H1 (cell line): ENCODE data around the gene RAD23A. TPM values are rescaled to one million over a fixed set of nuclear protein-coding genes. Genes with fewer than 3 reads are reported as not detected.

Experiments used
- CTCF ChIA-PET: fragments of 300-600 bp; sonication (Branson Sonifier 250); formaldehyde crosslinking; loops from one replicate; lab custom pipeline; 2021; ENCODE audit not compliant: partially characterized antibody; lab: Charles Lee
- POLR2A ChIA-PET: fragments of 300-600 bp; sonication (Branson Sonifier 250); formaldehyde crosslinking; loops from one replicate; lab custom pipeline; 2021; ENCODE audit warnings: inconsistent platforms; ENCODE audit not compliant: partially characterized antibody; lab: Charles Lee
- DNase-seq, 2 experiments: peaks; one replicate each; pipeline versions ENCODE4 v3.0.0 to v3.0.0-alpha.2; 2010 to 2022; ENCODE audit warnings: low spot score in 2 of 2, low read depth in 1 of 2, mixed read lengths in 1 of 2
- FAIRE-seq: peaks from 2 replicates; lab custom pipeline; 2011; peaks lifted over from hg19 to GRCh38; lab: Jason Lieb, UNC
- H2AFZ ChIP-seq: 2 replicates; pipeline ENCODE4 v1.8.1; 2012; ENCODE audit warnings: low read length, inconsistent platforms
- H2AK5ac ChIP-seq: 2 replicates; pipeline ENCODE4 v1.6.1; 2013; ENCODE audit warnings: low read depth, low read length
- H2BK120ac ChIP-seq: replicated peaks from 2 replicates; pipeline ENCODE3; 2013; ENCODE audit warnings: low read depth, low read length, inconsistent platforms
- H2BK12ac ChIP-seq: 2 replicates; pipeline ENCODE4 v1.6.1; 2013; ENCODE audit warnings: low read depth, low read length
- H2BK15ac ChIP-seq: 2 replicates; pipeline ENCODE4 v1.6.1; 2013; ENCODE audit warnings: low read length
- H2BK20ac ChIP-seq: 2 replicates; pipeline ENCODE4 v1.6.1; 2013; ENCODE audit warnings: low read length
- H2BK5ac ChIP-seq: 2 replicates; pipeline ENCODE4 v1.6.1; 2013; ENCODE audit warnings: low read depth, low read length
- H3K14ac ChIP-seq: 2 replicates; pipeline ENCODE4 v1.6.1; 2013; ENCODE audit warnings: inconsistent platforms; ENCODE audit not compliant: insufficient read length
- H3K18ac ChIP-seq: 2 replicates; pipeline ENCODE4 v1.6.1; 2013; ENCODE audit warnings: low read length; ENCODE audit errors: extremely low read depth
- H3K23ac ChIP-seq: 2 replicates; pipeline ENCODE4 v1.6.1; 2013; ENCODE audit warnings: inconsistent platforms; ENCODE audit not compliant: insufficient read length
- H3K23me2 ChIP-seq: 2 replicates; pipeline ENCODE4 v1.6.1; 2013; ENCODE audit warnings: low read depth, low read length
- H3K27ac ChIP-seq: 2 replicates; pipeline ENCODE4 v1.6.1; 2011; ENCODE audit warnings: low read depth, low read length, inconsistent platforms
- H3K27me3 ChIP-seq, 4 experiments: replicated peaks in 1 of 4; 1 replicate in 1 of 4; 2 replicates in 3 of 4; pipeline versions ENCODE4 v1.6.1 to v1.8.1; 2011 to 2013; ENCODE audit warnings: low read length in 3 of 4, mild to moderate bottlenecking in 3 of 4, inconsistent platforms in 2 of 4, mixed read lengths in 2 of 4, moderate library complexity in 1 of 4; ENCODE audit not compliant: control insufficient read depth in 3 of 4, insufficient read depth in 3 of 4; ENCODE audit errors: extremely low read depth in 1 of 4
- H3K36me3 ChIP-seq, 4 experiments: 2 replicates each; pipeline versions ENCODE4 v1.6.1 to v1.8.1; 2011 to 2013; ENCODE audit warnings: mild to moderate bottlenecking in 4 of 4, low read length in 3 of 4, moderate library complexity in 2 of 4, control low read depth in 1 of 4, inconsistent platforms in 1 of 4; ENCODE audit not compliant: insufficient read depth in 4 of 4, control insufficient read depth in 2 of 4
- H3K4ac ChIP-seq: replicated peaks from 2 replicates; pipeline ENCODE3; 2013; ENCODE audit warnings: low read length, low read depth, mixed read lengths, inconsistent platforms; ENCODE audit not compliant: insufficient read length
- H3K4me1 ChIP-seq, 4 experiments: replicated peaks in 1 of 4; 1 replicate in 1 of 4; 2 replicates in 3 of 4; pipeline versions ENCODE4 v1.6.1 to v1.8.1; 2011 to 2013; ENCODE audit warnings: low read length in 3 of 4, inconsistent platforms in 2 of 4, mixed read lengths in 1 of 4; ENCODE audit not compliant: insufficient read depth in 4 of 4, control insufficient read depth in 3 of 4
- H3K4me2 ChIP-seq, 2 experiments: 2 replicates each; pipeline versions ENCODE4 v1.6.1 to v1.8.1; 2011 to 2013; ENCODE audit warnings: low read depth in 2 of 2, low read length in 2 of 2, control low read depth in 1 of 2, inconsistent platforms in 1 of 2, mild to moderate bottlenecking in 1 of 2; ENCODE audit not compliant: insufficient read depth in 1 of 2
- H3K4me3 ChIP-seq, 4 experiments: fragments of 200-600, 300-600 bp in 1 of 4; sonication (generic), shearing (Covaris generic), sonication (Bioruptor Twin) in 1 of 4; 2 replicates each; pipeline versions ENCODE4 v1.5.1 to v1.8.1; 2011 to 2016; ENCODE audit warnings: low read length in 4 of 4, low read depth in 3 of 4, control low read depth in 2 of 4, inconsistent platforms in 2 of 4, mild to moderate bottlenecking in 2 of 4, mixed read lengths in 1 of 4, moderate library complexity in 1 of 4; ENCODE audit not compliant: insufficient read depth in 2 of 4; ENCODE audit errors: extremely low read depth in 1 of 4
- H3K56ac ChIP-seq: replicated peaks from 2 replicates; pipeline ENCODE3; 2013; ENCODE audit warnings: low read depth, mild to moderate bottlenecking, mixed read lengths, low read length, inconsistent platforms; ENCODE audit not compliant: insufficient read length
- H3K79me1 ChIP-seq: 2 replicates; pipeline ENCODE4 v1.6.1; 2013; ENCODE audit warnings: low read depth, low read length, control low read depth
- H3K79me2 ChIP-seq, 2 experiments: 2 replicates each; pipeline versions ENCODE4 v1.6.1 to v1.8.1; 2012 to 2013; ENCODE audit warnings: low read length in 2 of 2, mild to moderate bottlenecking in 2 of 2, inconsistent platforms in 1 of 2; ENCODE audit not compliant: insufficient read depth in 2 of 2, control insufficient read depth in 1 of 2
- H3K9ac ChIP-seq, 4 experiments: replicated peaks in 1 of 4; 1 replicate in 1 of 4; 2 replicates in 3 of 4; pipeline versions ENCODE4 v1.6.1 to v1.8.1; 2011 to 2013; ENCODE audit warnings: low read depth in 3 of 4, low read length in 3 of 4, control low read depth in 2 of 4, mild to moderate bottlenecking in 2 of 4, moderate library complexity in 2 of 4, inconsistent platforms in 1 of 4; ENCODE audit errors: extremely low read depth in 1 of 4
- H3K9me3 ChIP-seq, 2 experiments: 2 replicates each; pipeline versions ENCODE4 v1.6.1 to v1.8.1; 2012 to 2013; ENCODE audit warnings: mild to moderate bottlenecking in 2 of 2, moderate library complexity in 2 of 2, control low read depth in 1 of 2, inconsistent platforms in 1 of 2, low read depth in 1 of 2, low read length in 1 of 2, mixed read lengths in 1 of 2; ENCODE audit not compliant: insufficient read depth in 2 of 2
- H4K20me1 ChIP-seq, 2 experiments: replicated peaks in 1 of 2; 2 replicates each; pipeline versions ENCODE3 to v1.8.1; 2011 to 2013; ENCODE audit warnings: inconsistent platforms in 2 of 2, low read length in 2 of 2, mild to moderate bottlenecking in 1 of 2; ENCODE audit not compliant: insufficient read depth in 2 of 2, control insufficient read depth in 1 of 2
- H4K5ac ChIP-seq: 2 replicates; pipeline ENCODE4 v1.6.1; 2013; ENCODE audit warnings: low read length, low read depth, mixed read lengths, inconsistent platforms; ENCODE audit not compliant: insufficient read length
- H4K8ac ChIP-seq: 2 replicates; pipeline ENCODE4 v1.8.0; 2013; ENCODE audit warnings: mild to moderate bottlenecking, moderate library complexity, low read length, inconsistent platforms; ENCODE audit not compliant: insufficient read depth; ENCODE audit errors: extremely low read depth
- H4K91ac ChIP-seq: replicated peaks from 2 replicates; pipeline ENCODE3; 2013; ENCODE audit warnings: low read length, mixed read lengths, inconsistent platforms; ENCODE audit not compliant: insufficient read length
- EGR1 ChIP-seq: IDR thresholded peaks from 2 replicates; pipeline ENCODE4 v1.6.1; 2011; ENCODE audit warnings: low read depth, low read length, borderline replicate concordance
- EP300 ChIP-seq, 2 experiments: IDR thresholded peaks; 1 replicate in 1 of 2; 2 replicates in 1 of 2; pipeline ENCODE4 v1.6.1; 2011 to 2012; ENCODE audit warnings: low read depth in 2 of 2, low read length in 2 of 2, mild to moderate bottlenecking in 2 of 2, borderline replicate concordance in 1 of 2, inconsistent platforms in 1 of 2, moderate library complexity in 1 of 2
- EZH2 ChIP-seq: fragments of 200-600 bp; sonication (generic); IDR thresholded peaks from 2 replicates; pipeline ENCODE4 v1.7.1; 2012; ENCODE audit warnings: low read depth, mild to moderate bottlenecking, moderate library complexity, low read length, inconsistent platforms; ENCODE audit not compliant: severe bottlenecking
- HDAC2 ChIP-seq, 2 experiments: fragments of 300-600 bp in 1 of 2; sonication (generic) in 1 of 2; IDR thresholded peaks; 2 replicates each; pipeline ENCODE4 v1.6.1; 2011 to 2012; ENCODE audit warnings: low read depth in 2 of 2, low read length in 2 of 2, mild to moderate bottlenecking in 2 of 2, moderate library complexity in 2 of 2, borderline replicate concordance in 1 of 2, inconsistent platforms in 1 of 2
- HDAC6 ChIP-seq: IDR thresholded peaks from one replicate; pipeline ENCODE4 v1.7.1; 2012; ENCODE audit warnings: low read depth, mild to moderate bottlenecking, inconsistent platforms, low read length, moderate library complexity
- JUN ChIP-seq: IDR thresholded peaks from 2 replicates; pipeline ENCODE4 v1.6.1; 2011; ENCODE audit warnings: low read depth, mild to moderate bottlenecking, improper control_type of control experiment, low read length
- JUND ChIP-seq: IDR thresholded peaks from 2 replicates; pipeline ENCODE4 v1.6.1; 2011; ENCODE audit warnings: mild to moderate bottlenecking, improper control_type of control experiment, low read length
- KDM1A ChIP-seq: fragments of 200-600, 300-600 bp; sonication (generic); IDR thresholded peaks from 2 replicates; pipeline ENCODE4 v1.7.1; 2016; ENCODE audit warnings: mild to moderate bottlenecking, low read length, borderline replicate concordance
- RAD21 ChIP-seq, 2 experiments: IDR thresholded peaks in 1 of 2; conservative IDR thresholded peaks in 1 of 2; 2 replicates each; pipeline ENCODE4 v1.6.1; 2011; ENCODE audit warnings: low read depth in 2 of 2, low read length in 2 of 2, improper control_type of control experiment in 1 of 2, inconsistent platforms in 1 of 2, mild to moderate bottlenecking in 1 of 2, moderate library complexity in 1 of 2
- SUZ12 ChIP-seq: fragments of 200-600 bp; sonication (generic); IDR thresholded peaks from 2 replicates; pipeline ENCODE4 v1.6.1; 2012; ENCODE audit warnings: mild to moderate bottlenecking, inconsistent platforms, low read length, moderate library complexity, mixed read lengths
- YY1 ChIP-seq: IDR thresholded peaks from 2 replicates; pipeline ENCODE4 v1.6.1; 2011; ENCODE audit warnings: low read depth, mild to moderate bottlenecking, low read length
- WGBS, 2 experiments: shearing (Covaris generic) in 1 of 2; methylation state at CpG; one replicate each; pipeline versions ENCODE4 v1.1.6 to v1.1.7; 2013 to 2015; ENCODE audit warnings: low lambda C conversion rate in 2 of 2, mixed read lengths in 2 of 2, inconsistent platforms in 1 of 2, low coverage in 1 of 2, missing lambda C conversion rate in 1 of 2; ENCODE audit not compliant: insufficient replicate concordance in 2 of 2, insufficient coverage in 1 of 2, insufficient read length in 1 of 2; ENCODE audit errors: extremely low coverage in 1 of 2, missing lambda C conversion rate in 1 of 2; 5-methylcytosine and 5-hydroxymethylcytosine counted together
- polyA plus RNA-seq, 7 experiments: library from polyadenylated mRNA; depleted of rRNA in 3 of 7; stranded (reverse) in 5 of 7; unstranded in 2 of 7; fragments of >200 nt in 5 of 7; fragments of 200-250 nt in 2 of 7; gene quantifications; 1 replicate in 5 of 7; 2 replicates in 1 of 7; 4 replicates in 1 of 7; pipeline versions ENCODE4 v1.2.1 to v1.2.3, GENCODE V29; 2011 to 2013; ENCODE audit warnings: missing spikeins in 2 of 7, mixed read lengths in 2 of 7
- total RNA-seq: library from RNA; stranded (reverse); fragmentation: NEBNext Ultra II Directional; extraction: Animal tissue kit (Norgen Biotek cat#: 25700); gene quantifications from 2 replicates; pipeline ENCODE4 v1.2.1, GENCODE V29; 2021

RAD23A gene
- total and polyA plus RNA-seq, 2 of the 8 experiments (the other 6 are each of a cell fraction or from before 2014, with no cell fraction given), result 40.0 to 76.1 TPM

DNA sequence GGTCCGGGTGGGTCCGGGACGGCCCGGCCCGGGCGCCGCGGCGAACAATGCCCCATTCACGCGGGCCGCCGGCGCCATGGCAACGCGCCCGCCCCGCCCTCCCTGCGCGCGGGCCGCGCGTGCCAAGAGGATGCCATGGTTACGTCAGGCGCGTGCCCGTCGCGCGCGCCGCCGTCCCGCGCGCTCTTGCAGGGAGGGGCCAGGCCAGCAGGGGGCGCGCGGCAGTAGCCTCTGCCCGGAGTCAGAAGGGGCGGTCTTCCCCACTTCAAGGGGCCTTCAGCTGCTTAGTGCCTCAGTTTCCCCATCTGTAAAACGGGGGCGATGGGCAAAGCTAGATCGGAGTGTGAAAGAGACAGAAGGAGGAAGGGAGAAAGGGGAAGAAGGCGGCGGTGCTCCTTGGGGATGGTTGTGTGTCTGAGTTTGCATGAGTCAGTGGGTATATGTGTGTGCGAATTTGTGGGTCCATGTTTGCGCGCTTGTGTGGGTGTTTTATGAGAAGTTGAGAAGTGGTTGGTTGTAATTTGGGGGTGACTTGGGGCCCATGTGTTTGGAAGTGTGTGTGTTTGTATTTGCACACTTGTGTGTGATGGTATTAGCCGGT, 38.0 kb downstream of the RAD23A start:
- Histone ChIP-seq H3K79me1 (no peaks in the 10 kb centered on the region), H2AFZ (no peak overlapping the region), H3K14ac (no peak overlapping the region), H4K20me1 (peaks cover 0 to 18% of the 10 kb centered on the region in 2 experiments), H4K91ac (no peak overlapping the region), H2BK5ac (no peak overlapping the region), H3K27ac (no peak overlapping the region), H4K5ac (no peak overlapping the region), H3K18ac (no peak overlapping the region), H3K9ac (no peak overlapping the region; a peak in 1 of 7 replicates), H2BK20ac (peak overlapping the region; percentile 48; the same call in 1 of the 2 replicates), H3K23me2 (peaks cover 13% of the 10 kb centered on the region), H3K23ac (no peak overlapping the region), H3K36me3 (no peaks in the 10 kb centered on the region), H2AK5ac (peak overlapping the region; percentile 70; the same call in 1 of the 2 replicates), H3K4me3 (peak overlapping the region in 2 of 4 experiments; percentile 11 to 63; a peak in 3 of 8 replicates), H3K27me3 (peaks cover 2 to 41% (median 32%) of the 10 kb centered on the region in 4 experiments), H3K56ac (no peak overlapping the region), H2BK120ac (no peak overlapping the region), H3K4me2 (peak overlapping the region in 1 of 2 experiments; percentile 60; a peak in 3 of 4 replicates), H3K4ac (peak overlapping the region; percentile 69), H3K79me2 (no peaks in the 10 kb centered on the region), H2BK15ac (peak overlapping the region; percentile 97; the same call in 1 of the 2 replicates), H4K8ac (no peak overlapping the region), H3K4me1 (peaks cover 0 to 7% (median 3%) of the 10 kb centered on the region in 4 experiments; a peak in 4 of 7 replicates), H2BK12ac (peak overlapping the region; percentile 6; the same call in 1 of the 2 replicates), H3K9me3 (no peaks in the 10 kb centered on the region)
- DNase-seq (peak in 1 of 2 experiments; percentile 97), FAIRE-seq (no peak)
- ChIA-PET CTCF (interaction anchor here (0.6 to 16.3 kb wide), 17 partner anchors 15 to 702 kb away, joined by 3 to 431 read pairs (median 6); partner anchors contain the start of gene DAND5), POLR2A (interaction anchor here (0.9 kb wide), 1 partner anchor 17 kb away, joined by 3 read pairs; no protein-coding TSS in a partner anchor)
- 40 to 100% methylated on average over 2 to 11 of the region's 51 CpGs for WGBS, 2 experiments
- TF ChIP-seq EP300 (IDR thresholded peaks at IDR 0.05; ENCODE audit: borderline replicate concordance in 1 of 2, low read depth in 2 of 2, low read length in 2 of 2) (peak in 1 of 2 experiments; percentile 31; a peak in 1 of 3 replicates), SUZ12 (no peak), HDAC6 (no peak), HDAC2 (IDR thresholded peaks at IDR 0.05; ENCODE audit: borderline replicate concordance in 1 of 2, low read depth in 2 of 2, low read length in 2 of 2) (no peak), EZH2 (peak; percentile 6), EGR1 (no peak), JUND (peak; percentile 59; the same call in 1 of the 2 replicates), KDM1A (no peak), YY1 (0 out of 2 replicates have a peak, but pooled peaks have one; percentile 37), RAD21 (IDR thresholded peaks at IDR 0.05 in 1 of 2, conservative IDR thresholded peaks at IDR 0.05 in 1 of 2; ENCODE audit: low read depth in 2 of 2, low read length in 2 of 2) (peak; percentile 64 to 73), JUN (no peak)
